NCI-H2107 (cell line): ENCODE data around the gene CDC42SE2.
"Not testable (repeated sequence)": the region's sequence is repeated elsewhere in the genome, so short reads cannot be mapped to it uniquely, and the experiment has no call there.

Experiments
- DNase-seq: peaks from one replicate; lab custom pipeline; 2025; lab: John Stamatoyannopoulos, UW

Gene CDC42SE2

GRCh38 chr5:131367219-131367860 is 103.5 kb downstream of the CDC42SE2 start:
- DNase-seq: no peak

- no peak for DNase-seq
Measured at GRCh38 chr5:131368866-131369265, 105.0 kb downstream of the CDC42SE2 start.

DNA sequence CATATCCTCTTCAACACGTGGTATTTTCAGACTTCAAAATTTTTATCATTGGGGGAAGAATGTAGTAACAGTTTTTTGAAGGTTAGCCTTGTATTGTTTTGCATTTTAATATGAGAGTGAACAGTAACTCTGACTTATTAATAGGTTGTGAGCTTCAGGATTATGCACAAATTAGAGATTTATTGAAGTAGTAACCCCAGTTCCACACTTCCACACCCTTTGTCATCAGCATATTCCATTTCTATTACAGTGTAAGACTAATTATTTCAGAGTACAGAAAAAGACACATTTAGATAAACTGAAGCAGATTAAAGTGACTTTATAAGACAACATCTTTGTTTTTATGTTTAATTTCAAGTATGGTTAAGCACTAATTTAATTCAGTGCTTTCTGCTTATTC is 105.7 kb downstream of the CDC42SE2 start:
- DNase-seq: no peak

GRCh38 chr5:131371835-131372234 is 108.0 kb downstream of the CDC42SE2 start:
- DNase-seq: no peak

- DNase-seq: no peak
Measured at GRCh38 chr5:131373265-131373664, 109.4 kb downstream of the CDC42SE2 start.

DNA sequence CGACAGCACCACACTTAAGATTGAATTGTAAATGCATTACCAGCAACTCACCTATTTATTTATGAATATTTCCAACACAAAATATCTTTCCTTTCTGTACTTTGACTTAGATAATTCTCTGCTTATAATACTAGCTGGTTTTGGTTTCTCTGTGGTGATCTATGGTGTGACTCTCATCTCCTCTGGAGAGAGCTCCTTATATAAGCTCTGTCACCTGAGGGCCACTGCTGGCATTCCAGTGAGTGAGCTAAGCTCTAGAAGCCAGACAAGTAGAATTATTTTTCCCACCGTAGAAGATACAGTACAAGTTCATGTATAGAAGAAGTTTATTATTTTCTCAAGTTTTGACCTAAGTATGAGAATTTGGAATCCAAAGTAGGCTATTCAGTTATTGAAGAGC is 111.5 kb downstream of the CDC42SE2 start:
- no peak for DNase-seq

DNA sequence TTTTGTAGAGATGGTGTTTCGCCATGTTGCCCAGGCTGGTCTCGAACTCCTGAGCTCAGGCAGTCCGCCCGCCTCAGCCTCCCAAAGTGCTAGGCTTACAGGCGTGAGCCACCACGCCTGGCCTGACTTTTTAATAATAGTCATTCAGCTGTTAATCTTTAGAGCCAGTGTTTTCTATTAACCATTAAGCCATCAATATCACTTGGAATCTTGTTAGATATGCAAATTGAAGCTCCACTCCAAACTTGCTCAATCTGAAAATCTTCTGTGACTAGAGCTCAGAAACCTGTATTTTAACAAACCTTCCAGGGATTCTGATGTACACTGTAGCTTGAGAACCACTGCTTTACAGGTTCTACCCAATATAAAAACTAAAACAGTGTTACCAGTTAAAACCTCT is 113.5 kb downstream of the CDC42SE2 start:
- no peak for DNase-seq

DNA sequence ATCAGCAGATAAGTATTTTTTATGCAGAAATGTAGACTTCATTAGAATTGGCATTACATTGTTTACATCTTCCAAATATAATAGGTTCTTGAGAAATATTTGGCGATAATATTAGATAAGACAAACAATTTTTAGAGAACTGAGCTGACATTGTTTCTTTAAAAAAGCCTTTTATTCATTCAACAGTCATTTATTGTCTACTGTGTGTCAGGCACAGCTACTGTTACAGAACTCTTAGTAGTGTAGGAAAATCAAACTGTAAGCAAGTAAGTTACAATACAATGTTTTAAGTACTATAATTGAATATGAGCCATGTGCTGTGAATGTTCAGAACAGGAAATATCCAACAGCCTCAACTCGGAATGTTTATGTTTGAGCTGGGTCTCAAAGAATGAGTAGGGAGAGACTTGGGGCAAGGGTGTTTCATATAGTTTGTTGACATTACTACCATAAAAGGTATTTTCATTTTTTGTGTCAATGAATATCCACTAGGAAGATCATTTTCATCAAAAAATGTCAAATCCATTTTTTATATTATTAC is 114.0 kb downstream of the CDC42SE2 start:
- DNase-seq: no peak

DNA sequence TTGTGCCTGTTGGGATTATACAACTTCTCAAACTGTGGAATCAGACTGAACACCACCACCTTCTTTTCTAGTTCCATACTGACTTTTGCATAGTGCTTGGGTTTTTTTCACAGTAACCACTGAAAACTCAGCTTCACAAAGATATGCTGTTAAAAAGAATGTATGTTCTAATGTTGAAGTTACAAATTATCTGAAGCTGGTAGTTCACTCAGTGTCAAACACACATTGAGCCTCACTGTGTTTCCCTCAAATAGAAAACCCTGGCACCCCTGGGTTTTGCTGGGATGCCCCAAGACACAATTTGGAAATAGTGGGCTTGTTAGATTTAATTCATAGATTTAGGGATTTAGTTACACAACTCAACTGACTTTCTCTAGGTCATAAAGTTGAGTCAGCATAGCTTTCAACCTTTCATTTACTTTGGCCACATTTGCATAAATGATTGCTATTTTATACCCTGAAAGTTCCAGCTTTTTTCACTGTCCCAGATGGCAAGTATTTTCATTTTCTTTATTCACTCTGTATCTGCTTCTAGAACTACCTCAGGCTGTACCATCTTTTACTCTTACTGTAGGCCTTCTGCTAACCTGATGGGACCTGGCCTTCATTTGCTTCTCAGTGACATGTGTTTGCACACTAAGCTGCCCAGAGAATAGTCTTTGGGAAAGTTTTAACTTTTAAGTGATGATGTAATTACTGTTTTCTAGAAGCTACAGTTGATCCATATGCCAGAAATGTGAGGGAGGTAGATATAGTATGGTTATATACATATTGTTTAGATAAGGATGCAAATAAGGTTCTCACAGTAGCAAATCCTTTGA is 115.1 kb downstream of the CDC42SE2 start:
- no peak for DNase-seq

GRCh38 chr5:131379723-131380122 is 115.9 kb downstream of the CDC42SE2 start:
- DNase-seq: no peak

GRCh38 chr5:131380238-131380637 is 116.4 kb downstream of the CDC42SE2 start:
- not testable (repeated sequence) for DNase-seq

DNA sequence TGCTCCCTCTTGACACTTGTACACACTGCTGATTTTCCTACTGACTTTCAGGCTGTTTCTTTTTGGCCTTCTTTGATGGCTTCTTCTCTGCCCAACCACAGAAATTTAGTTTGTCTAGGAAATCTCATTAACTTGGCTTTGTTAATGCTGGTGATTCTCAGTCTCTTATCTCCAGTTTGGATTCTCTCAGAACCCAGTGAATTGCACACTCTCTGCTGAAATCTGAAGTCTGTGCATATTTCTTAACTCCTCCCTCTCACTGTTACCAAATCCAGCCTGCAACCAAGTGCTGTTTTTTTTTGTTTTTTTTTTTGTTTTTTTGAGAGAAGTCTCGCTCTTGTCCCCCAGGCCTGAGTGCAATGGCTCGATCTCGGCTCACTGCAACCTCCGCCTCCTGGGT is 117.2 kb downstream of the CDC42SE2 start:
- DNase-seq: no peak

- no peak for DNase-seq
Measured at GRCh38 chr5:131381777-131382176, 117.9 kb downstream of the CDC42SE2 start.

DNA sequence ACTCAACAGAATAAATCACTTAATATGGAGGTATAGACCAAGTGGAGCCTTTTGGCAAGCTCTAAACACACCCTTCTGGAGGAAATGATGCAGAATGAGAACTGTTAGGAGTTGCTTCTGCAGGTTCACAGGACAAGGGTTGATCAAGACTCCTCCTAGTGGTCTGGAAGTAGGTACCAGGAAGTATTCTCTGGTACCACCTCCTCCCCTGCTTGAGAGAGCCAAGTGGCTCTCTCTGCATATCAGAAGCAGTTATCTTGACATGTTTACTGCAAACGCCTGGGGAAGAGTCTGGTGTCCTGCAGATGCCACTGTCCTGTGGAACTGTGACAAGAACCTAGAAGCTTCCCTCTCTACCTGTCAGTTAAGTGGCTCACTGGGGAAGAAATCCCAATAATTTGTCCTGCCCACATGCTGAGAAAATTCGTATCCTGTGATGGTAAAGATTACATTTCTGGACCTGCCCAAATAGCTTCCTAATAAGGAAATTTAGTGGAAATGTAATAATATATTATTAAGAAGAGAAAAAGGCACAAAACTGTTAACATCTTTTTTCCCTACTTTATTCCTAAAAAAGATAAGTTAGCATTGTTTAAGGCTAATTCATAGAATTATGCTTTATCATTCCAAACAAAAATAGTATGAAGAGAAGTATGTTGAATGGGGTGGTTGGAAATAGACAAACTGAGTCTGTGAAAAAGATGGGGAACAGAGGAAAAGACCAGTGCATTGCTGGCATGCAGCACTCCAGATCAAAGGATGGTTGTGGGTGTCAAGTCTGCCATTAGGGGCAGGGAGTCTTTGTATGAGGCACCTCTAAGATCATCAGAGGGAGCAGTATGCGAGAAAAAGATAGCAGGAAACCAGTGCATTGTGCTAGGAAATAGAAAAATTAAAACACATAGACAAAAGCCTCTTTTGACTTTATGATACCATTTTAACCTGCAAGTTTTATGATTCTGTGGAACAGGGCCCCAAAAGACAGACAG is 118.8 kb downstream of the CDC42SE2 start:
- peak; percentile 6 for DNase-seq

GRCh38 chr5:131384173-131384572 is 120.3 kb downstream of the CDC42SE2 start:
- no peak for DNase-seq

DNA sequence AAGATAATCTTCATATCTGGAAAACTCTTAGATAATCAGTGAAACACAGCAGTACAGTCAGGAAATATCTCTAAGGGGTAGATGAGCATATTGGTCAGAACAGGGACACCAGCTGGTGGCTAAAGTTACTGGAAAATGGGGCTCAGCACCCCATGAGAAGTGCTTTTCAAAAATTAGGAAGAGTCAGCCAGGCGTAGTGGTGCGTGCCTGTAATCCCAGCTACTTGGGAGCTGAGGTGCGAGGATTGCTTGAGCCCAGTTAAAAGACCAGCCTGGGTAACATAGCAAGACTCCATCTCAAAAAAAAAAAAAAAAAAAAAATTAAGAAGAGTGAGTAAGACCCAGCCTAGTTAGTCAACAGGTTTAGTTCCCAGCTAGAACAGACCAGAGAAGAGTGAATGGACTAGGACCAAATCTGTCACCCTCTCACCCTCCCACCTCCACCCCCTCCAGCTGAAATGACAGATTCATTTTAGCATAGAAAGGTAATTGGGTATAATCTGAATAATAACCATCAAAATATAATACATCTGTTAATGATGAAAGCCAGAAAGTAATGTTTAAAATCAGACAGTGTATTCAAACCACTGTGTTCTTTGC is 120.9 kb downstream of the CDC42SE2 start:
- no peak for DNase-seq

GRCh38 chr5:131386124-131386523 is 122.3 kb downstream of the CDC42SE2 start:
- no peak for DNase-seq

- DNase-seq: no peak
Measured at GRCh38 chr5:131386779-131387178, 122.9 kb downstream of the CDC42SE2 start.

DNA sequence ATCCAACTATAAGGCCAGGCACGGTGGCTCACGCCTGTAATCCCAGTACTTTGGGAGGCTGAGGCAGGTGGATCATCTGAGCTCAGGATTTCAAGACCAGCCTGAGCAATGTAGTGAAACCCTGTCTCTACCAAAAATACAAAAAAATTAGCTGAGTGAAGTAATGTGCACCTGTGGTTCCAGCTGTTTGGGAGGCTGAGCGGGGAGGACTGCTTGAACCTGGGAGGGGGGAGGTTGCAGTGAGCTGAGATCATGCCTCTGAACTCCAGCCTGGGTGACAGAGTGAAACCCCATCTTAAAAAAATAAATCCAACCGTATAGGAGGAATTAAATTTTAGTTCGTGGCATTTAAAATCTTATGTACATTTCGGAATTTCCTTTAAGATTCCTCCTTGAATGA is 123.4 kb downstream of the CDC42SE2 start:
- DNase-seq: no peak

DNA sequence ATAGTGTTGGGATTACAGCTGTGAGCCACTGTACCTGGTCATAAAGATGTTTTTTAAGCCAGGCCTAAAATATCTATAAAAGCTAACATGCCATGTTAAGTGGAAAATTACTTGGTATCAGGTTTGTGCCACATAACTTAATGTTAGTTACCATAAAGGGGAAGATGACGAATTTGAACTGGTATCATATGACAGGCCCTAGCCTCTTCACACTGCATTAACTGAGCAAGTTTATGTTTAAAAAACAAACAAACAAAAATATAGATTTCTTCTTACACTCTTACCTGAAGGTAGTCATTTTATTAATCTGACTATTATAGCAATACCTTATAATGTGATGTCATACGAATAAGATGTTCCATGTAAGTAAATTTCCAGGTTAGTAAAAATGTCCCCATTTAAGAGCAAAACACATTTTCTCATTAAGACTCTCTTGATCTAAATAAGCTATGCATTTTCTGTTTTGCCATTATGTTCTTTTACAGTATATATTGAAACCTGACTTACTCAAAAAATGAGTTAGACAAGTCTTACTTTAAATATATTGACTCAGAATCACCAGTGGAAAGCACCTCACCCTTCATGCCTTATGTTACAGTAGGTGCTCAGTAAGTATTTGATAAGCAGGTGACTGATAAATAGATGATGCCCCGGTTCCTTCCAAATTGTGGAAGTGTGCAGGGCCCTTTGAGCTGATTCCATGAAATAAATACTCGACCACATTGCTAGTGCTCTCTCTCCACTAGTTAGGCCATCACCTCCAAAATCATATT is 125.4 kb downstream of the CDC42SE2 start:
- DNase-seq: no peak

DNA sequence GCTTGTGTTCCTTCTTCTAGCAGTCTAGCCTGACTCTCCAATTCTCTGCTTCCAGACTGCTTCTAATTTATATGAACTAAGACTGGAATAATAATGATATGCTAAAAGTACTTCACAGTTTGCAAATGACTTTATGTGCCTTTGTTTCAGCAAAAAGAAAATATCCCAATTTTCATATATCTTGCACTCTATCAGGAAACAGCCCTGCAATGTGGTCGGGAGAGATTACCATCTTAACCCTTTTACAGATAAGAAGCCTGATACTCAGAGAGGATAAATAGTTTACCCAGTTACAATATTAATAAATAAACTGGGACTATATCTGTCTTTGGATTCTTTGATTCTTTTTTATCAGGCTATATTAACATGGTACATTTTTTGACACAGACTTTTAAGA is 126.0 kb downstream of the CDC42SE2 start:
- no peak for DNase-seq
